Cardiac fibroblast (primary cell): ENCODE data around the gene PRKAA2.

ENCODE experiments used
- DNase-seq, 2 donors: peaks; one replicate each; pipeline versions ENCODE4 v3.0.0 to v3.0.0-alpha.2; 2010; ENCODE audit warnings: low read depth in 2 of 2
- H3K4me3 ChIP-seq, 2 donors: replicated peaks in 1 of 2; 1 replicate in 1 of 2; 2 replicates in 1 of 2; pipeline ENCODE4 v1.5.1; 2011; ENCODE audit warnings: low read depth in 2 of 2, low read length in 2 of 2, mild to moderate bottlenecking in 2 of 2, moderate library complexity in 1 of 2
- CTCF ChIP-seq: IDR thresholded peaks from one replicate; pipeline ENCODE4 v1.5.1; 2011; ENCODE audit warnings: low read depth, mild to moderate bottlenecking, low read length, inconsistent platforms

The PRKAA2 gene

GRCh38 chr1:56688522-56689026, 43.5 kb downstream of the PRKAA2 start:
- no peak for TF ChIP-seq CTCF
- H3K4me3 ChIP-seq = no peak overlapping the region
- DNase-seq = peak; percentile 9 to 83

GRCh38 chr1:56696663-56697062, 51.5 kb downstream of the PRKAA2 start:
- H3K4me3 ChIP-seq = no peak overlapping the region
- DNase-seq = no peak
- no peak for TF ChIP-seq CTCF

- TF ChIP-seq CTCF = no peak
- no peak overlapping the region for H3K4me3 ChIP-seq
- DNase-seq = no peak
These were observed 58.6 kb downstream of the PRKAA2 start for GRCh38 chr1:56703747-56704146.

- no peak for TF ChIP-seq CTCF
- no peak for DNase-seq
- no peak overlapping the region for H3K4me3 ChIP-seq
These were observed 62.3 kb downstream of the PRKAA2 start for GRCh38 chr1:56707379-56707778.

- H3K4me3 ChIP-seq = no peak overlapping the region
- TF ChIP-seq CTCF = peak; percentile 34
- peak; percentile 73 to 80 for DNase-seq
These were observed 64.3 kb downstream of the PRKAA2 start for GRCh38 chr1:56709269-56709880.

- TF ChIP-seq CTCF = no peak
- H3K4me3 ChIP-seq = no peak overlapping the region
- DNase-seq = no peak
These were observed 64.9 kb downstream of the PRKAA2 start for GRCh38 chr1:56709995-56710394.

- H3K4me3 ChIP-seq = no peak overlapping the region
- no peak for TF ChIP-seq CTCF
- peak; percentile 55 to 79 for DNase-seq
These were observed 65.5 kb downstream of the PRKAA2 start for GRCh38 chr1:56710646-56711045.
